WERI-Rb-1 (cell line): ENCODE measurements around the gene GLMN.

Experiments
- DNase-seq: peaks from one replicate; pipeline ENCODE4 v3.0.0-alpha.2; 2020
- H3K27ac ChIP-seq: fragments of 250-450 bp; sonication (Bioruptor Pico); 2 replicates; pipeline ENCODE4 v1.5.1; 2020; ENCODE audit warnings: mild to moderate bottlenecking, moderate library complexity
- H3K27me3 ChIP-seq: fragments of 250-450 bp; sonication (Bioruptor Pico); 2 replicates; pipeline ENCODE4 v1.5.1; 2021; ENCODE audit warnings: mild to moderate bottlenecking, low read depth, moderate library complexity; ENCODE audit not compliant: insufficient read depth, severe bottlenecking
- H3K36me3 ChIP-seq: fragments of 250-450 bp; sonication (Bioruptor Pico); 2 replicates; pipeline ENCODE4 v1.5.1; 2020; ENCODE audit warnings: mild to moderate bottlenecking, moderate library complexity
- H3K4me3 ChIP-seq: 2 replicates; pipeline ENCODE4 v1.5.1; 2011; ENCODE audit warnings: low read depth, mild to moderate bottlenecking, control low read depth, low read length
- H3K9me3 ChIP-seq: fragments of 250-450 bp; sonication (Bioruptor Pico); 2 replicates; pipeline ENCODE4 v1.5.1; 2021; ENCODE audit warnings: mild to moderate bottlenecking, moderate library complexity; ENCODE audit not compliant: severe bottlenecking
- TF ChIP-seq, protein P1 (sequence below): IDR thresholded peaks from 2 replicates; pipeline ENCODE4 v1.5.1; 2011; ENCODE audit warnings: low read depth, mild to moderate bottlenecking, control low read depth, inconsistent platforms, low read length

Gene GLMN

DNA sequence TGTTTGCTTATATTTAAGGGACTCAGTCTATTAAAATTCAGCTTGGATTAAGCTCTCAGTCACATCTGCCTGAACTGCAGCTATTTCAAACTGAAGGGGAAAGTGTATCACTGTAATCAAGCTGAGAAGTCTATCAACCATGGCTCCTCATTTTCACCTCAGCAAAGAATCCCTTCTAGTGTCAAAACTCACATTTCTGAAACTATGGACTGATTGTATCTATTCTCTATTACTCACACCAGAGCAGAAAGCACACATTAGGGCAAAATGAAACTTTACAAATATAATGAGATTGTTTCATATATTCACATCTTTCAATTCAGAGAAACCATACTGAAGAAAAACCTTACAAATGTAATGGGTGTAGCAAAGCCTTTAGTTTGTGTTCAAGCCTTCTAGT is 95.7 kb downstream of the GLMN start:
- H3K4me3 ChIP-seq, result no peak overlapping the region
- H3K27ac ChIP-seq, result no peak overlapping the region
- peaks cover 3% of the 10 kb centered on the region for H3K9me3 ChIP-seq
- TF ChIP-seq, protein P1, sequence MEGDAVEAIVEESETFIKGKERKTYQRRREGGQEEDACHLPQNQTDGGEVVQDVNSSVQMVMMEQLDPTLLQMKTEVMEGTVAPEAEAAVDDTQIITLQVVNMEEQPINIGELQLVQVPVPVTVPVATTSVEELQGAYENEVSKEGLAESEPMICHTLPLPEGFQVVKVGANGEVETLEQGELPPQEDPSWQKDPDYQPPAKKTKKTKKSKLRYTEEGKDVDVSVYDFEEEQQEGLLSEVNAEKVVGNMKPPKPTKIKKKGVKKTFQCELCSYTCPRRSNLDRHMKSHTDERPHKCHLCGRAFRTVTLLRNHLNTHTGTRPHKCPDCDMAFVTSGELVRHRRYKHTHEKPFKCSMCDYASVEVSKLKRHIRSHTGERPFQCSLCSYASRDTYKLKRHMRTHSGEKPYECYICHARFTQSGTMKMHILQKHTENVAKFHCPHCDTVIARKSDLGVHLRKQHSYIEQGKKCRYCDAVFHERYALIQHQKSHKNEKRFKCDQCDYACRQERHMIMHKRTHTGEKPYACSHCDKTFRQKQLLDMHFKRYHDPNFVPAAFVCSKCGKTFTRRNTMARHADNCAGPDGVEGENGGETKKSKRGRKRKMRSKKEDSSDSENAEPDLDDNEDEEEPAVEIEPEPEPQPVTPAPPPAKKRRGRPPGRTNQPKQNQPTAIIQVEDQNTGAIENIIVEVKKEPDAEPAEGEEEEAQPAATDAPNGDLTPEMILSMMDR, result no peak
- no peak for DNase-seq
- no peaks in the 10 kb centered on the region for H3K36me3 ChIP-seq
- H3K27me3 ChIP-seq, result no peaks in the 10 kb centered on the region

DNA sequence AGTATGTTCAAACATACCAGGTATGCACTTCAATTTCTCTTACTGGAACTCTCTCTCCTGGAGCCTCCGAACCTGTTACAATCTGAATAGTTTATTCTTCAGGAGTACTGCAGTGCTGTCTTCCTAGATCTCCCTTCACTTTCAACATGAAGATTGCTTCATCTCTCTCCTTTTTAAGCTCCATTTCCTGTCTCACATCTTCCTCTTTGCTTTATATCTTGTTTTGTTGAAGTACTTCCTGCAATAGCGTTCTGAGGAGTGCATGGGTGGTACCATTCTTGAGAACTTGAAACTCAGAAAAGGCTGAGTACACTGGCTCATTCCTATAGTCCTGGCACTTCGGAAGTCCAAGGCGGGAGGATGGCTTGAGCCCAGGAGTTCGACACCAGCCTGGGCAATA is 96.8 kb downstream of the GLMN start:
- no peak overlapping the region for H3K27ac ChIP-seq
- peaks cover 3% of the 10 kb centered on the region for H3K9me3 ChIP-seq
- H3K36me3 ChIP-seq, result no peaks in the 10 kb centered on the region
- no peak overlapping the region for H3K4me3 ChIP-seq
- H3K27me3 ChIP-seq, result no peaks in the 10 kb centered on the region
- TF ChIP-seq, protein P1, result no peak
- no peak for DNase-seq
